Measurements from ENCODE around the gene NRAP.

NRAP gene

DNA sequence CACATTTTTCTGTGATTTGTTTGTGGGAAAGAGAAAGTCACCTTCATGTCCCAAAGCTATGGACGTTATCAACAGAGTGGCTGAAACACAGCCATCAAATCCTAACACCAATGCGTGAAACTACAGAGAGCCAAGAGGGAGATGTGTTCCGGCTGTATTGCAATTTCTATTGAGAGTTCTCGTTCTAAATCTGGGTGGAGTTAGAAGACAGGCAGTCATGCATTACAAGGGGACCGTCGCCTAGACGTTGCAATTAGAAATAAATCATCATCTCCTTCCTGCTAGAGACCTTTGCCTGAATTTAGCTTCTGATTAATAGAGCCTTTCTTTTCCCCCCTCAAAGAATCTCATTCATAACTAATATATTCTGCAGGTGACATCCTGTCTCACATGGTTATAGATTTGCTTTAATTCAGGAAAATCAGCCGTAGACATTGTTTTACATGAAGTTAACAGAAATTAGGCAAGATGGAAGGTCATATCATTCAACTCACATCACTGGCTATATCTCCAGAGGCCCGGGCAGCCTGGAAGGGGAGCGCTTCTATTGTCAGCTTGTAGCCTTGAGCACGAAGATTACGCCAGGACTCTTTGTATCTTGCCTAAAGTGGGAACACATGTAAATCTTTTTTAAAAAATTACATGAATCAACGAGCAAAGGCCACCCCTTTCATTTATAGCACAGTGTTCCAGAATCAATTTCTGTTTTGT is 58.4 kb downstream of the NRAP start:
- no peak for DNase-seq

DNA sequence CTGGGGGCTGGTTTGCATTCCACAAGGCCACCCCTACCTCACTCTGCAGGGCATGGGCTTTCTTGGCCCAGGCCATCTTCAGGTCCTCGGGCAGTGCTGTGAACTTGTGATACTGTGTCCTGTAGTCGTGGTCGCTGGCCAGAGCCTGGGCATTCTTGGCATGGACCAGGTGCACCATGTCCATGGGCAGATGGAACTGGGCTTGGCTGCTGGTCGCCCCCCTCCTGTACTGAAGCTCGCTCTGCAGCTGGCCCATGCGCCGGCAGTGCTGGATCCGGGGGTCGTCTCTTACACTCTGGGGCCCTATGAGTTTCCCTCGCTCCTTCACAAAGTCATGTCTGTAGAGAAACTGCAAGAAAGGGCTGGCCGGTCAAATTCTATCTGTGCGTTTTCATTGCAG is 59.3 kb downstream of the NRAP start:
- DNase-seq, result no peak

DNA sequence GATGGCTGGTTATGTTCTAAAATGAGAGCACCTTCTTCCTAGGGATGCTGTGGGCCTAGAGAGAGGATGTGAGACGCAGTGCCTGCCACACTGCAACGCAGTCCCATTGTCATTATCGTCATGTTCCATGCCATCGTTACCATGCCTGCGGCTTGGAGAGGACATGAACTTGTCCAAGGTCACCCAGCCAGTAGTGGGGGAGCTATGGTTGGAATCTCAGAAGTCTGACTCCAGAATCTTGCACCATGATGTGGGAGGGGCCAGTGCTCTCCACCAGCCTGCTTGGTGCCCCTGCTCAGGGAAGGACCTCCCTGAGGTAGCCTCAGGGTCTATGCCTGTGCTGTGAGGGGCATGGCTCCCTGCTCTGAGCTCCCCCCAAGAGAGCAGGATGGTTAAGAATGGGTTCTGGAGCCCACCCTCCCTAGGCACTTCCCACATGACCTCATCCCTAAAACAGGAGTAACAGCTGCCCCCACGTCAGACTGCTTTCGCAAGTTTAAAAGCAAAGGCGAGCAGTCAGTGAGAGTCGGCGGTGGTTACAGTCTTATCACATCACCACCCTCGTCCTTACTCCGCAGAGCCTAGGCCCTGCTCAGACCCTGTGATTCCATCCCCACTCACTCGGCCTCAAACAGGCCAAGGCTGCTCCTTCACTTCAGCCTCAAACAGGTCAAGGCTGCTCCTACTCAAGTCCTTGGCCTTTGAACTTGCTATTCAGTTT is 60.6 kb downstream of the NRAP start:
- no peak for DNase-seq

DNA sequence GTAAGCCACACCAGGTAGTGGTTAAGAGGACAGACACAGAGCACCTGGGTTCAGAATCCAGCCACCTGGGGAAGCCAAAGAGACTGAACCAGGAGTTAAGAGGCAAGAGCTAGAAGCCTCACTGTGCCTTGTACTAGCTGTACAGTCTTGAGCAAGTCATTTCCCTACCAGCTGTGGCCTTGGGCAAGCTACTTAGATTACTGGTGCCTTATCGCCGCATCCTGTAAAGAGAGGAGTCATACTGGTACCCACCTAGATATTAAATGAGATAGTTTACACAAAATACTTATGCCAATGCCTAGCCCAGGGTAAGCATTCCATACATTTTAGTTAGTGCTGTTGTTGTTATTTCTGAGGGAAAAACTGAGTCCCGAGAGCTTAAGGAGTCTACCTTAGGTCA is 63.3 kb downstream of the NRAP start:
- DNase-seq, result no peak

DNA sequence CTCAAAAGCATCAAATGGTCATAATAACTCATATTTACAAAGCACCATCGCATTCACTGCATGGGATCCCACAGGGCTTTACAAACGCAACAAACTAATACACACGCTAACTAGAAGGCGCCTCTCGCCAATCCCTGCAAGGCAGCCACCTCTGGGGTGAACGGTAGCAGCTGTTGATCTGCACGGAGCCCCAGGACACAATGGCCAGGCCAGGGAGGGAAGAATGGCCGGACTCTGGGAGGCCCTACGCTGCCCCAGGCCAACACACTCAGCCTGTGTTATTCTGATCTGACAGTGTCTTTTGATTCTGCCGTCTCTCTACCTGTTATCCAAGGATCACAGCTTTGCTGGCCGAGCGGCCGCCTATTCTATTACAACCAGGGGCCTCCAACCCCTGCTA is 69.2 kb downstream of the NRAP start:
- DNase-seq, result no peak

DNA sequence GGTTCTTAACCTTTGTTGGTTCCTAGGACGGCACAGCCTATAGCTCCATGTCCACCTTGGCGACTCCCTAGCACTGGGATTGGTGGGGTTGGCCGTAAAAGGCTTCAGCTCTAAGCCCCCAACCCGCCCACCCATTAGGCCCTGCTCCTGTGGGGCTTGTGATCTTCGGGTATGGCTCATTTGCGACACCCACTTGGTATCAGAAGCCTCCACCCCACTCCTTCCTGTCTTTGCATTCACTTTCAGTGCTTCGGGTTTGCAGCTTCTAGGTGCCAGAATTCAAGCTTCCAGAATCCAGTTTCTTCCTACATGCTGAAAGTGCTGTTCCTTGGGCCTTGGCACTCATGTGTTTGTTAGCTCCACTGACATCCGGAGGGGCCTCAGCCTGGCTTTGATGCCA is 71.5 kb downstream of the NRAP start:
- DNase-seq, result no peak

GRCh38 chr10:113590581-113590980 is 73.3 kb downstream of the NRAP start:
- DNase-seq, result no peak

DNA sequence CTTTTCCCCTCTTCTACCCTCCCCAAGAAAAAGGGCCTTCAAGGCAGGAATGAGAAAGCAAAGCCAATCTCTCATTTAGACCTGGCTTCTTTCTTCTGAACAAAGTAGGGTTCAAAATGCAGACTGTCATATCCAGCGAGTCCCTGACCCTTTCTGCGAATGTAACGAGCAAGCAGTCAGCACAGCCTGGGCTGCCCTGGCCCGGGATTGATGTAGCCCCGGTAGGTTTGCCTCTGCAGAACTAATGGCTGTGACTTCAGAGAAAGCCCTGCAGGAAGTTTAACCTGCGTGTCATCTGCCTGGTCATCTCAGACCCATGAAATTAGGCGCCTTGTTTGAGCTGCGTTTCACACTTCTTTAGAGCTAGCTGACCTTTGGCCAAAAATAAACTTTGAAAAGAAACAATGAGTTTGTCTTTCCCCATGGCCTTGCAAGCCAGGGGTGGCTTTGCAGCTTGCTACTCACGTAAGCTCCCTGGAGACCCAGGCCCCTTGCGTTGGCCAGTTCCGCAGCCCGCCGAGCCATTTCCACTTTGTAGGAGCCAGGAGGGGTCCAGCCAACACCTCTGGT is 74.6 kb downstream of the NRAP start:
- DNase-seq, result no peak

DNA sequence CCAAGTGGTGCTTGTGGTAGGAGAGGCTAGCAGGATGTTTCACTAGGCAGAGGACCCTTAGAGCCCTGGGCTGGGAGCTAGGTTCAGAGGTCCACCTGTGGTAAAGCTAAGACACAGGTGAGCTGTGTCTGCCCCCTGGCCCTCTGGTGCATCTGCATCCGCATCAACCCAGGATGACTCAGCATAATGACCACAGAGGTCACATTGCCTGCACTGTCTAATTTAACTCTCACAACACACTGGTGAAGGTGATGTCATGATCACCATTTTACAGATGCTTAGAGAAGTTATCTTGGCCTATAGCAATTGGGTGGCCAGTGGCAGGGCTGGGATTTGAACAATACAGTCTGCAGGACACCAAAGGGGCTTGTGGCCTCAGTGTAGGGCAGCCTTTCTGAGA is 77.9 kb downstream of the NRAP start:
- no peak for DNase-seq

DNA sequence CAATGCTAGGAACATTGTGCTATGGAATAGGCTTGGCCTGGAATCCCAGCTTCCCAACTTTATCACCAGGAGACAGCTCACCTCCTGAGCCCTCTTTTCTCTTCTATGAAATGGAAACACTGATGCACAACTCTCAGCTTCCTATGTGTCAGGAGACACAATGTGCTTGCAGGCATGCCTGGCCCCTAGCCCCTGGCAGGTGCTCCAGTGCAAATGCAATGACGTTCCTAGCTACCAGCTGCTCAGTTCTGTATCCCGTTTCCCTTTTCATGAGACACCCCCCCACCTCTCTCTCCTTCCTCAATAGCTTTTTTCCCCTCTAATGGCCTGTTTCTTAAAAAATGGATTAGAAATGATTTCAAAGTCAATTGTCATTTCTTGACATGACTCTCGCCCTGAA is 80.3 kb downstream of the NRAP start:
- DNase-seq, result no peak

DNA sequence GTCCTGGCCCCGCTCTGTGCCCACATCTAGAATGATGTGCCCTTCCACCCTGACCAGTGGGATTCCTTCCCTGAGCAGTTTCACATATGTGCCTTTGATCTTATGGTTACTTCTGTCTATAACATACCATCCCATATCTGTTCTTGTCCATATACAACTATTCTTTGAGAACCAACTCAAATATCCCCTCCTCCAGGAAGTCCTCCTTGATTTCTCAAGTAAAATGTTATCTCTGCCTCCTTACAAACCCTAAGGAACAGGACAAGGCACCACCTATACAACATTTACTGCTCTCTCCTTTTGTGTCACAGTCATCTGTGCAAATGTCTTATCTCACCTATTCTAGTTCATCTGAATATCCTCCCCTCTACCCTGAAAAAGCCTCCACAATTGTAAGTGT is 82.7 kb downstream of the NRAP start:
- DNase-seq, result no peak

DNA sequence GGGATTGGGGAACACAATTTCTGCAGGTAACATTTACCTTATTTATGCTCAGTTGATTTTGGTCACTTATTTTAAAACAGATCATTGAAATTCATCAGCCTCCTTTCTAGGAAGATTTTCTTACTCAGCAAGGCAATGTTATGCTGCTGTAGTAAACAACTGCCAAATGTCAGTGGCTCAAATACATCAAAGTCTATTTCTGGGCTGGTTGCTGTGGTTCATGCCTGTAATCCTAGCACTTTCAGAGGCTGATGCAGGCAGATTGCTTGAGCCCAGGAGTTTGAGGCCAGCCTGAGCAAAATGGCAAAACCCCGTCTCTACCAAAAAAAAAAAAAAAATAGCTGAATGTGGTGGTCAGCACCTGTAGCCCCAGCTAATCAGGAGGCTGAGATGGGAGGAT is 85.1 kb downstream of the NRAP start:
- no peak for DNase-seq

DNA sequence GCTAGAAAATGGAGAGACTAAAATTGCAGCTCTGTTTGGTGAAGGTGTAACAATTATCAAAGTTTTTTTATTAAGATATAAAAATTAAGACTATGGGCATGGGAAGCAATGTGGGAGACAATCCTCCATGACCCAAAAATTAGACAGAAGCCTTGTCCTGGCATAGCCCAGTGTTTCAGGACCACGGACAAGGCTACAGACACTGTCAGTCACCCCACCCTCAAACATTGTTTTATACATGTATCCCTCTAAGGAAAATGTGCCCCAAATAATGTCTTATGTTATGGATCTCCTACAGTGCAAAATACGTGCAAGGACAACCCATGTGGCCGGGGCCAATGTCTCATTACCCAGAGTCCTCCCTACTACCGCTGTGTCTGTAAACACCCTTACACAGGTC is 87.0 kb downstream of the NRAP start:
- no peak for DNase-seq

DNA sequence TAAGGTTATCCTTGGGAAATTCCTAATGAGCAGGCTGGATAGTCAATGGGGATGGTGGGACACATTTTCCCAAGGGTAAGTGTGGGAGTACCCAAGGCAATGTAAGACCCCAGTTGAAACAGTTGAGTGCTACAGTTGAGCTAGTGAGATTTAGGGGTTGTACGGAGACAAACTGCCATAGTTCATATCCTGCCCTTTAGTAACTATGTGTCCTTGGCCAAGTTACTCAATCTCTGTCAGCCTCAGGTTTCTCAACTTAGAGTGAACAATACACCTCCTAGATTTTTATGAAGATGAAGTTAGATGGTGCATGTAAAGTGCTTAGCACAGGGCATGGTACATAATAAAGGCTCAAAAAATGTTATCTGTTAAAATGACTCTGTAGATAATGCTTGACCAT is 90.5 kb downstream of the NRAP start:
- DNase-seq, result no peak

GRCh38 chr10:113572520-113573290 is 91.1 kb downstream of the NRAP start:
- DNase-seq, result no peak

GRCh38 chr10:113569576-113569975 is 94.3 kb downstream of the NRAP start:
- no peak for DNase-seq

- DNase-seq, result peak; percentile 7
Measured at GRCh38 chr10:113566888-113567287, 97.0 kb downstream of the NRAP start.

- DNase-seq, result no peak
Measured at GRCh38 chr10:113565364-113565763, 98.5 kb downstream of the NRAP start.

DNA sequence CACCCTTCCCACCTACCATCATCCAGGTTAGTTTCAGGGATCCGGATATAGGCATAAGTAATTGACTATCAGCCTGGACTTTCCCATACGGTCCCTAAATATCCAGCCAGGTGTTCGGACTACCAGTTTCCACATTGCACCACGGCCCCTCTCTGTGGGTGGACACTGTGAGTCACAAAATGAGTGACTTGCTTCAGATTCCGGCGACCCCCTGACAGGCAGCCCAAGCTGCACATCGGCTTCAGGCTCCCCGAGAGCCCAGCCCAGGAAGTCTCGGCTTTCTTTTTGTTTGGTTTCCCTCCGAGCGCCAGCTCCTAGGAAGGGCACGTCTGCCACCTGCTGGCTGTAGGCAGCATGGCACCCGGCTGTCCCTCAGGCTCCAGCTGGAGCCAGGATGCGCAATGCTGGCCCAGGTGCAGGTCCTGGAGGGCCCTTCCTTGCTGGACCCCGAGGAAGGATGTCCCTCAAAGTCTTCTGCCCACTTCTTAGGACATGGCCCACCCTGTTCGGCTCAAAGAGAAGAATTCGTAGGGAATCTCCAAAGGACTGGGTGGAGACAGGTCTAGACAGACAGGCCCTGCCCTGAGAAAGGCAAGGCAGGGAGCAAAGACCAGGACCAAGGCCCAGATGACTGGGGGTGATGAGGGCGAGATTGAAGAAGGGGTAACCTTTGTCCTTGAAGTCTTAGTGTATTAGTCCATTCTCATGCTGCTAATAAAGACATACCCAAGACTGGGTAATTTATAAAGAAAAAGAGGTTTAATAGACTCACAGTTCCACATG is 100.3 kb downstream of the NRAP start:
- DNase-seq, result peak; percentile 65

- DNase-seq, result no peak
Measured at GRCh38 chr10:113562704-113563103, 101.1 kb downstream of the NRAP start.

DNA sequence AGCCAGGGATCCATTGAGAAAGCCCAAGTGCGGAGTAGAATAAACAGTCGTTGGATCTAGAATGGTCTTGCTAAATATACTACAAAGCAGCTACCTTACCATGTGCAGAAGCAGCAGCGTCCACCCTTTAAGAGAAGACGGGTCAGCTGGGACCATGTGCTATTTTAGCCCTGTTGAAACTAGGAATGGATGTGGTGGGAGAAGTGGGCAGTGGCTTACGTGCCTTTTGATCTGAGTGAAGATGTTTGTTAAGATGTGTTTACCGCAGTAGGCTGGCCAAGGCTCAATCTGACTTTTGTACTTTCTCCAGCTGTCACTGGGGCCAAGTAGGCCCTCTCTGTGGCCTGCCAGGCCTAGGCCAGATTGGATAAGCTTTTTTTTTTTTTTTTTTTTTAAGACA is 101.8 kb downstream of the NRAP start:
- no peak for DNase-seq

DNA sequence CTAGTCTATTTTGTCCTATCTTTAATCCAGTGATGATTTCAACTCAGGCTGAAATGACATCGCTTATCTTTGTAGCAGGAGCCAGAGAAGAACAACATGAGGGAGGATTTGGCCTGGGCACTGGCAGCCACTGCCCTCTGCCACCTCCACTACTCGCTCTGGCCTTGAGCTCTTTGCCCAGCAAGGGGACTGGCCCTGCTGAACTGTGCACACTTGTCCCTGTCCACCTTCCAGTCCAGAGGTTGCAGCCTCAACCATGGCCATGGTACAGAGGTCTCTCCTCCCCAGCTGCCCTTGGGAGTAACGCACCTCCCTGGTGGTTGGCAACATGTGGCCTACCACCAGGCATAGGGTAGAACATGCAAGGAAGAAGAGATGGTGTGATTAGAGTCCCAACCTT is 102.6 kb downstream of the NRAP start:
- DNase-seq, result no peak

DNA sequence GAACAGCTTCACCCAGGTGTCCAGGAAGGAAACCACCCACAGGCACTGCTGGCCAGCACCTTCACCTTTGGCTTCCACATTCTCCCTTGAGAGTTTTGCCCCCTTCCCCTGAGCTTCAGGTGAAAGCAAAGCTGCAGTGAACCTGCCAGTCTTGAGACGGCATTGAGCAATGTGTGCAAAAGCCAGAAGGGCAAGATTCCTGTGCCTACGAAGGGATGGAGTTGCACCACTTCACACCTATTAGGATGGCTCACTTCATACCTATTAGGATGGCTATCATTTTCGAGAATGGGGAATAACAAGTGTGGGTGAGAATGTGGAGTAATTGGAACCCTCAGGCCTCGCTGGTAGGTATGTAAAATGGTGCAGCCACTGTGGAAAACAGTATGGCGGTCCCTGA is 103.8 kb downstream of the NRAP start:
- DNase-seq, result no peak

All from NCI-H69 (cell line).